NCI-H524 (cell line): ENCODE data around the gene NUDT8.
A peak's percentile ranks its signal among the peaks of the same experiment; 100 is the strongest.
"Not testable (repeated sequence)": the region's sequence is repeated elsewhere in the genome, so short reads cannot be mapped to it uniquely, and the experiment has no call there.

ENCODE experiments used
- DNase-seq, 2 experiments: peaks; one replicate each; lab custom pipeline; 2025; lab: John Stamatoyannopoulos, UW

NUDT8 gene

GRCh38 chr11:67588899-67589415 lies 40.8 kb downstream of the NUDT8 start:
- not testable (repeated sequence) for DNase-seq

- DNase-seq = no peak
Observed at GRCh38 chr11:67588136-67588503, 41.6 kb downstream of the NUDT8 start.

GRCh38 chr11:67586568-67587250 lies 43.0 kb downstream of the NUDT8 start:
- DNase-seq = no peak

- DNase-seq = no peak
Observed at GRCh38 chr11:67585911-67586310, 43.8 kb downstream of the NUDT8 start.

- no peak for DNase-seq
Observed at GRCh38 chr11:67584881-67585873, 44.6 kb downstream of the NUDT8 start.

- no peak for DNase-seq
Observed at GRCh38 chr11:67584205-67584880, 45.4 kb downstream of the NUDT8 start.

GRCh38 chr11:67583247-67584204 lies 46.2 kb downstream of the NUDT8 start, which contains the start of gene GSTP1:
Gene GSTP1 (plus strand): TSS chr11:67583812. CDS start chr11:67583844, 32 bp downstream.
- DNase-seq = peak; percentile 37 to 68

GRCh38 chr11:67582011-67582410 lies 47.7 kb downstream of the NUDT8 start:
- DNase-seq = no peak

GRCh38 chr11:67581469-67581868 lies 48.3 kb downstream of the NUDT8 start:
- no peak for DNase-seq

- no peak for DNase-seq
Observed at GRCh38 chr11:67577951-67578350, 51.8 kb downstream of the NUDT8 start.
